Spleen (tissue), 11 donors: ENCODE data around the gene CRYL1. TPM values are rescaled to one million over a fixed set of nuclear protein-coding genes. Genes with fewer than 3 reads are reported as not detected.

Experiments used
- DNase-seq: peaks from one replicate; pipeline ENCODE4 v3.0.0-alpha.2; 2020
- H3K27ac ChIP-seq, 8 donors: fragments of 200-600 bp; sonication (generic) in 7 of 8; 1 replicate in 4 of 8; 2 replicates in 4 of 8; pipeline versions ENCODE4 v1.5.0 to v1.8.0; 2016 to 2021; ENCODE audit warnings: inconsistent platforms in 4 of 8, mild to moderate bottlenecking in 4 of 8, moderate library complexity in 1 of 8
- H3K27me3 ChIP-seq, 7 donors: fragments of 200-600 bp; sonication (generic) in 6 of 7; replicated peaks in 1 of 7; 1 replicate in 4 of 7; 2 replicates in 3 of 7; pipeline versions ENCODE4 v1.5.0 to v1.8.0; 2016 to 2021; ENCODE audit warnings: inconsistent platforms in 3 of 7, mild to moderate bottlenecking in 1 of 7
- H3K36me3 ChIP-seq, 6 donors: fragments of 200-600 bp; sonication (generic) in 5 of 6; 1 replicate in 4 of 6; 2 replicates in 2 of 6; pipeline versions ENCODE4 v1.5.0 to v1.8.0; 2016 to 2021; ENCODE audit warnings: inconsistent platforms in 2 of 6
- H3K4me1 ChIP-seq, 6 donors: fragments of 200-600 bp; sonication (generic) in 5 of 6; 1 replicate in 3 of 6; 2 replicates in 3 of 6; pipeline versions ENCODE4 v1.5.0 to v1.8.0; 2016 to 2021; ENCODE audit warnings: inconsistent platforms in 3 of 6
- H3K4me3 ChIP-seq, 8 donors: fragments of 200-600 bp; sonication (generic) in 7 of 8; 1 replicate in 4 of 8; 2 replicates in 4 of 8; pipeline versions ENCODE4 v1.5.0 to v1.8.0; 2016 to 2021; ENCODE audit warnings: inconsistent platforms in 4 of 8, mild to moderate bottlenecking in 4 of 8, moderate library complexity in 2 of 8
- H3K9me3 ChIP-seq, 8 donors: fragments of 200-600 bp; sonication (generic) in 7 of 8; 1 replicate in 4 of 8; 2 replicates in 4 of 8; pipeline versions ENCODE4 v1.5.0 to v1.8.0; 2016 to 2021; ENCODE audit warnings: inconsistent platforms in 4 of 8
- CTCF ChIP-seq, 11 experiments: fragments of 200-600 bp in 7 of 11; fragments of 450-650 bp in 4 of 11; sonication (generic) in 4 of 11; IDR thresholded peaks in 8 of 11; conservative IDR thresholded peaks in 3 of 11; 1 replicate in 7 of 11; 2 replicates in 4 of 11; pipeline versions ENCODE4 v1.4.0 to v1.8.0; 2016 to 2021; ENCODE audit warnings: antibody characterized with exemption in 11 of 11, inconsistent platforms in 4 of 11, mild to moderate bottlenecking in 1 of 11
- POLR2A ChIP-seq, 3 donors: fragments of 450-650 bp; IDR thresholded peaks; one replicate each; pipeline ENCODE4 v1.5.1; 2017; ENCODE audit warnings: antibody characterized with exemption in 3 of 3, mild to moderate bottlenecking in 1 of 3
- POLR2AphosphoS5 ChIP-seq, 3 donors: sonication (generic); formaldehyde crosslinking; IDR thresholded peaks; one replicate each; pipeline ENCODE4 v1.5.1; 2017; ENCODE audit warnings: antibody characterized with exemption in 3 of 3
- WGBS, 5 donors: extraction: QIAGEN DNeasy Blood & Tissue Kit in 3 of 5; methylation state at CpG; one replicate each; pipeline versions ENCODE4 v1.1.5 to v1.1.7; 2013 to 2018; 5-methylcytosine and 5-hydroxymethylcytosine counted together
- intact Hi-C: fragments of 100-400 bp; cut with DNase I; formaldehyde crosslinking; loops from one replicate; pipeline ENCODE4 v1.15.0; 2023; ENCODE audit warnings: low total_unique reads
- polyA plus RNA-seq, 3 donors: library from polyadenylated mRNA; stranded (reverse); fragments of 200-250 nt; gene quantifications; one replicate each; pipeline ENCODE4 v1.2.1, GENCODE V29; 2013
- total RNA-seq, 7 donors: library from RNA; depleted of rRNA in 3 of 7; stranded (reverse); fragments of >200 nt in 3 of 7; fragmentation: NEBNext Ultra II Directional in 4 of 7; extraction: Animal tissue kit (Norgen Biotek cat#: 25700) in 4 of 7; gene quantifications; one replicate each; pipeline versions ENCODE4 v1.1.0 to v1.2.1, GENCODE V29; 2016 to 2021
- donor health status: healthy with polysubstance abuse.
- donor health status: DM: no; HTN: no; CAD: no; lungs with moderate emphysema.
- donor health status: DM: no; HTN: no; CAD: no.
- donor health status: Bipolar disorder and iron deficiency.
- donor health status: healthy.
- donor health status: DM: no; HTN: no; CAD: no.
- donor health status: DM: yes; HTN: yes; CAD: no.

CRYL1 gene
- total and polyA plus RNA-seq, 10 donors, result 13.5 to 46.5 (median 29.0) TPM

GRCh38 chr13:20441056-20441455, 84.6 kb downstream of the CRYL1 start:
- TF ChIP-seq POLR2A (IDR thresholded peaks at IDR 0.05), result no peak
- TF ChIP-seq POLR2AphosphoS5 (IDR thresholded peaks at IDR 0.05), result no peak
- no peak for TF ChIP-seq CTCF (IDR thresholded peaks at IDR 0.05 in 8 of 11, conservative IDR thresholded peaks at IDR 0.05 in 3 of 11)
- peaks cover 0 to 12% (median 9%) of the 10 kb centered on the region in 8 donors for H3K9me3 ChIP-seq
- intact Hi-C loops, result no loop called here

GRCh38 chr13:20439261-20439660, 86.4 kb downstream of the CRYL1 start:
- H3K27ac ChIP-seq, result no peak overlapping the region
- no peaks in the 10 kb centered on the region for H3K4me1 ChIP-seq
- no peak for TF ChIP-seq POLR2AphosphoS5 (IDR thresholded peaks at IDR 0.05)
- TF ChIP-seq POLR2A (IDR thresholded peaks at IDR 0.05), result no peak
- no peak for TF ChIP-seq CTCF (IDR thresholded peaks at IDR 0.05 in 8 of 11, conservative IDR thresholded peaks at IDR 0.05 in 3 of 11)
- H3K9me3 ChIP-seq, result no peaks in the 10 kb centered on the region
- peaks cover 0 to 26% (median 0%) of the 10 kb centered on the region in 6 donors for H3K36me3 ChIP-seq
- no peak overlapping the region for H3K4me3 ChIP-seq
- no peak for DNase-seq
- intact Hi-C loops, result no loop called here
- 84 to 94% (median 85%) methylated on average over 4 of the region's 4 CpGs for WGBS, 5 donors
- H3K27me3 ChIP-seq, result no peaks in the 10 kb centered on the region

More at GRCh38 chr13:20441056-20441455, 84.6 kb downstream of the CRYL1 start:
- Histone ChIP-seq H3K36me3 (peaks cover 0 to 22% (median 0%) of the 10 kb centered on the region in 6 donors), H3K4me3 (no peak overlapping the region), H3K4me1 (no peaks in the 10 kb centered on the region), H3K27me3 (no peaks in the 10 kb centered on the region), H3K27ac (no peak overlapping the region)
- 72 to 96% (median 78%) methylated on average over 5 of the region's 5 CpGs for WGBS, 5 donors
- DNase-seq, result no peak

DNA sequence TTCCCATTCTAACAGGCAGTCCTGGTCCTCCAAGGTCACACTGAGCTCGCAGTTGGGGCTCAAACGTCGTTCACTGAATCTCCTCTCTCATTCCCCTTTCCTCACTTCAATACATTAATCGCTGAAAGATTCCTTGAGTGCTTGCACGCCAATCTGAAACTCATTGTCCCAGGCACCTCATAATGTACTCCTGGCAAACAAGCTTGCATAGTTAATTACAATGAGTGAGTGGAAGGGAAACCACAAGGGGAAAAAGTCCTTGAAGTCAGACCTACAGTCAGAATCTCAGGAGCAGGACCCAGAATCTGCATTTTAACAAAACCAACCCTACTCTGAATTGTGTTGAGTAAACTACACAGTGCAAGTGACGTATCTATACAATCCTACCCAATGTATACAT, 86.9 kb downstream of the CRYL1 start:
- Histone ChIP-seq H3K9me3 (no peaks in the 10 kb centered on the region), H3K27me3 (no peaks in the 10 kb centered on the region), H3K27ac (no peak overlapping the region), H3K4me1 (no peaks in the 10 kb centered on the region), H3K36me3 (peaks cover 0 to 26% (median 0%) of the 10 kb centered on the region in 6 donors), H3K4me3 (no peak overlapping the region)
- intact Hi-C loops, result no loop called here
- DNase-seq, result no peak
- WGBS, 5 donors, result 92 to 97% (median 95%) methylated on average over 6 of the region's 6 CpGs
- TF ChIP-seq CTCF (IDR thresholded peaks at IDR 0.05 in 8 of 11, conservative IDR thresholded peaks at IDR 0.05 in 3 of 11) (no peak), POLR2AphosphoS5 (IDR thresholded peaks at IDR 0.05) (no peak), POLR2A (IDR thresholded peaks at IDR 0.05) (no peak)

DNA sequence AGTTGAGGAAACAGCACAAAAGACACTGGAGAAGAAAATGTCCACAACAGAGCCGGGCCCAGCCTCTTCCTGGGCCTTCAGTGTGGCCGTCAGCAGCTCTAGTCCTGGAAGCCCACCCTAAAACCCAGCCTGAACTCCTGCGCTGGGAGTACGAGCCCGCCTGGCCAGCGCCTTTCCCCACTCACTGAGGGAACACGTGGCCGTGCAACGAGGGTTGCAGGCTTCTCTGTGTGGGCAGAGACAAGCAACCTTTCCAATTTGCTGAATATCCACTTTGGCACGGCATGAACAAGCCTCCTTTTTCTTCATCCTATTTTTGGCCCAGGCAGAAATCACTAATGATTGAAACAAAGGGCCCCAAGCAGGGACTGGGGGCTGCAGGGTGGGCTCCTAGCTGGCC, 89.2 kb downstream of the CRYL1 start:
- no peak for DNase-seq
- no peaks in the 10 kb centered on the region for H3K27me3 ChIP-seq
- no peak overlapping the region for H3K27ac ChIP-seq
- H3K4me3 ChIP-seq, result no peak overlapping the region
- intact Hi-C loops, result no loop called here
- no peaks in the 10 kb centered on the region for H3K9me3 ChIP-seq
- TF ChIP-seq POLR2A (IDR thresholded peaks at IDR 0.05), result no peak
- no peak for TF ChIP-seq POLR2AphosphoS5 (IDR thresholded peaks at IDR 0.05)
- WGBS, 5 donors, result 93 to 98% (median 95%) methylated on average over 10 of the region's 10 CpGs
- no peaks in the 10 kb centered on the region for H3K4me1 ChIP-seq
- H3K36me3 ChIP-seq, result peaks cover 0 to 34% (median 0%) of the 10 kb centered on the region in 6 donors
